ENCODE measurements around the gene DNAJC1. TPM values are rescaled to one million over a fixed set of nuclear protein-coding genes. Genes with fewer than 3 reads are reported as not detected.

The DNAJC1 gene
- total and polyA plus RNA-seq, 2 donors (not counting 3 experiments of a cell fraction or from before 2014, with no cell fraction given): 11.2 to 19.7 TPM

DNA sequence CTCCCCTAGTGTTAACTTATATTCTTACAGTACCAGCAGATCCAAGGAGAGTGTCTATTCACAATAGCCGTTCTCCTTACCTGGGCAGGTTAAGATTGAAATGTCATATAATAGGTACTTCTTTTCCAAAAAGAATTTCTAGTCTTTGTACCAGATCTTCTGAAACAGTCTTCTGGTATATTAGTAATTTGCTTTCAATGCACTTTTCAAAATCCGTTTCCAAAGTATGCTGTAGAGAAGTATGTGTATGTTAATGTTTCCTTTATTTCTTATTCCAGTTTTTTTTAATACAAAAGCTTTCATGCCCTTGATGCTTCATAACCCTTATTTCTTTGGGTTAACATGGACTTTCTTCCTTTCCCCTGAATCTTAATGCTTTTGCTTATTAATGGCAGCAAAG, 281.3 kb downstream of the DNAJC1 start:
- no peaks in the 10 kb centered on the region for H4K20me1 ChIP-seq (replicated peaks; ENCODE audit: control insufficient read depth, extremely low read depth, insufficient read depth, low read length)
- ChIA-PET CTCF (interaction anchor here (1.8 kb wide), 1 partner anchor 226 kb away, joined by 5 read pairs; no protein-coding TSS in a partner anchor), POLR2A (no interaction called here)
- no TSS peak for BruUV-seq (replicated peaks)
- no peak overlapping the region for H3K27ac ChIP-seq (ENCODE audit: insufficient read depth, low read depth, low read length)
- no peaks in the 10 kb centered on the region for H3K27me3 ChIP-seq (ENCODE audit: control insufficient read depth in 2 of 2, insufficient read depth in 2 of 2, low read length in 2 of 2)
- H3K9me3 ChIP-seq (replicated peaks; ENCODE audit: control insufficient read depth, insufficient read depth, low read length): no peaks in the 10 kb centered on the region
- FAIRE-seq (no peak), DNase-seq (ENCODE audit: low read depth, low spot score) (no peak)
- no peaks in the 10 kb centered on the region for H3K36me3 ChIP-seq (ENCODE audit: control insufficient read depth in 2 of 2, extremely low read depth in 1 of 2, insufficient read depth in 2 of 2, low read length in 2 of 2)
- intact Hi-C loops (cut with micrococcal nuclease) (no loop called here), dilution Hi-C loops (cut with MboI; ENCODE audit: extremely low pct_ligation_motif_present, low sequenced_read_pairs) (no loop called here)
- no peak overlapping the region for H2AFZ ChIP-seq (ENCODE audit: low read depth, low read length)
- no peak overlapping the region for H3K9ac ChIP-seq (replicated peaks; ENCODE audit: extremely low read depth, insufficient read depth, low read length)
- H3K4me1 ChIP-seq (ENCODE audit: control insufficient read depth, extremely low read depth, insufficient read depth, low read length): peaks cover 22% of the 10 kb centered on the region
- no peak overlapping the region for H3K4me3 ChIP-seq (replicated peaks in 1 of 3; ENCODE audit: insufficient read depth in 1 of 3, low read depth in 1 of 3, low read length in 3 of 3)
- no peaks in the 10 kb centered on the region for H3K79me2 ChIP-seq (ENCODE audit: control insufficient read depth, insufficient read depth, low read length)
- TF ChIP-seq EZH2 (IDR thresholded peaks at IDR 0.05; ENCODE audit: borderline replicate concordance, low read depth, low read length, severe bottlenecking) (no peak), GATA2 (IDR thresholded peaks at IDR 0.05; ENCODE audit: insufficient read depth, insufficient read length, low read depth, low read length) (no peak), POLR2A (IDR thresholded peaks at IDR 0.05; ENCODE audit: low read depth, low read length) (no peak), POLR2AphosphoS5 (IDR thresholded peaks at IDR 0.05; ENCODE audit: insufficient read depth, low read depth, low read length) (no peak), JUN (IDR thresholded peaks at IDR 0.05; ENCODE audit: borderline replicate concordance, insufficient read depth, insufficient read length, low read depth) (no peak), FOS (IDR thresholded peaks at IDR 0.05; ENCODE audit: borderline replicate concordance, insufficient read depth, low read length) (no peak), MYC (IDR thresholded peaks at IDR 0.05; ENCODE audit: low read depth, low read length) (no peak)
- TF ChIP-seq, protein P1, sequence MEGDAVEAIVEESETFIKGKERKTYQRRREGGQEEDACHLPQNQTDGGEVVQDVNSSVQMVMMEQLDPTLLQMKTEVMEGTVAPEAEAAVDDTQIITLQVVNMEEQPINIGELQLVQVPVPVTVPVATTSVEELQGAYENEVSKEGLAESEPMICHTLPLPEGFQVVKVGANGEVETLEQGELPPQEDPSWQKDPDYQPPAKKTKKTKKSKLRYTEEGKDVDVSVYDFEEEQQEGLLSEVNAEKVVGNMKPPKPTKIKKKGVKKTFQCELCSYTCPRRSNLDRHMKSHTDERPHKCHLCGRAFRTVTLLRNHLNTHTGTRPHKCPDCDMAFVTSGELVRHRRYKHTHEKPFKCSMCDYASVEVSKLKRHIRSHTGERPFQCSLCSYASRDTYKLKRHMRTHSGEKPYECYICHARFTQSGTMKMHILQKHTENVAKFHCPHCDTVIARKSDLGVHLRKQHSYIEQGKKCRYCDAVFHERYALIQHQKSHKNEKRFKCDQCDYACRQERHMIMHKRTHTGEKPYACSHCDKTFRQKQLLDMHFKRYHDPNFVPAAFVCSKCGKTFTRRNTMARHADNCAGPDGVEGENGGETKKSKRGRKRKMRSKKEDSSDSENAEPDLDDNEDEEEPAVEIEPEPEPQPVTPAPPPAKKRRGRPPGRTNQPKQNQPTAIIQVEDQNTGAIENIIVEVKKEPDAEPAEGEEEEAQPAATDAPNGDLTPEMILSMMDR (IDR thresholded peaks at IDR 0.05; ENCODE audit: extremely low read depth in 1 of 2, insufficient read depth in 1 of 2, low read depth in 1 of 2, low read length in 2 of 2): no peak
- TF ChIP-seq, protein P2, sequence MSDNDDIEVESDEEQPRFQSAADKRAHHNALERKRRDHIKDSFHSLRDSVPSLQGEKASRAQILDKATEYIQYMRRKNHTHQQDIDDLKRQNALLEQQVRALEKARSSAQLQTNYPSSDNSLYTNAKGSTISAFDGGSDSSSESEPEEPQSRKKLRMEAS (IDR thresholded peaks at IDR 0.05; ENCODE audit: insufficient read depth, insufficient read length): no peak
- no peak overlapping the region for H3K4me2 ChIP-seq (ENCODE audit: insufficient read depth, low read length)
- H3K9me1 ChIP-seq (replicated peaks; ENCODE audit: control insufficient read depth, extremely low read depth, insufficient read depth, low read length): no peaks in the 10 kb centered on the region

Data from endothelial cell of umbilical vein (primary cell).